Esophagus muscularis mucosa (tissue), 4 donors: Measurements from ENCODE around the gene BBS9. TPM values are rescaled to one million over a fixed set of nuclear protein-coding genes. Genes with fewer than 3 reads are reported as not detected.
"Not testable (repeated sequence)": the region's sequence is repeated elsewhere in the genome, so short reads cannot be mapped to it uniquely, and the experiment has no call there.

Experiments
- DNase-seq: peaks from one replicate; pipeline ENCODE4 v3.0.0-alpha.2; 2017; ENCODE audit errors: extremely low spot score
- H3K27ac ChIP-seq, 4 donors: fragments of 200-600 bp; sonication (generic); replicated peaks in 1 of 4; 1 replicate in 3 of 4; 2 replicates in 1 of 4; pipeline ENCODE4 v1.5.1; 2016 to 2019; ENCODE audit warnings: mild to moderate bottlenecking in 1 of 4
- H3K27me3 ChIP-seq, 4 donors: fragments of 200-600 bp; sonication (generic); one replicate each; pipeline versions ENCODE4 v1.5.1 to v1.6.0; 2016 to 2019
- H3K36me3 ChIP-seq, 4 donors: fragments of 200-600 bp; sonication (generic); one replicate each; pipeline ENCODE4 v1.5.1; 2016 to 2019
- H3K4me1 ChIP-seq, 4 donors: fragments of 200-600 bp; sonication (generic); one replicate each; pipeline ENCODE4 v1.5.1; 2016 to 2019
- H3K4me3 ChIP-seq, 4 donors: fragments of 200-600 bp; sonication (generic); 1 replicate in 2 of 4; 2 replicates in 2 of 4; pipeline ENCODE4 v1.5.1; 2016 to 2019; ENCODE audit warnings: mild to moderate bottlenecking in 4 of 4, moderate library complexity in 1 of 4
- H3K9me3 ChIP-seq, 4 donors: fragments of 200-600 bp; sonication (generic); 1 replicate in 3 of 4; 2 replicates in 1 of 4; pipeline ENCODE4 v1.5.1; 2016 to 2019
- EP300 ChIP-seq: sonication (generic); formaldehyde crosslinking; IDR thresholded peaks from one replicate; pipeline ENCODE4 v1.6.1; 2017; ENCODE audit warnings: antibody characterized with exemption
- POLR2A ChIP-seq: fragments of 450-650 bp; IDR thresholded peaks from one replicate; pipeline ENCODE4 v1.6.1; 2017; ENCODE audit warnings: antibody characterized with exemption, moderate library complexity, mild to moderate bottlenecking, low read depth
- POLR2AphosphoS5 ChIP-seq, 2 donors: sonication (generic); formaldehyde crosslinking; IDR thresholded peaks; one replicate each; pipeline ENCODE4 v1.6.1; 2017; ENCODE audit warnings: antibody characterized with exemption in 2 of 2
- WGBS: methylation state at CpG from one replicate; pipeline ENCODE4 v1.1.5; 2018; 5-methylcytosine and 5-hydroxymethylcytosine counted together
- intact Hi-C: fragments of 100-400 bp; cut with DNase I; formaldehyde crosslinking; loops from one replicate; pipeline ENCODE4 v1.15.1; 2023
- total RNA-seq, 4 donors: library from RNA; depleted of rRNA; stranded (reverse); fragments of >200 nt; gene quantifications; one replicate each; pipeline versions ENCODE4 v1.1.0 to v1.2.1, GENCODE V29; 2016
- TF ChIP-seq, protein P1 (sequence below), 3 experiments: fragments of 200-600 bp in 2 of 3; fragments of 450-650 bp in 1 of 3; sonication (generic) in 2 of 3; IDR thresholded peaks; one replicate each; pipeline ENCODE4 v1.5.1; 2017 to 2019; ENCODE audit warnings: antibody characterized with exemption in 3 of 3, mild to moderate bottlenecking in 2 of 3, moderate library complexity in 1 of 3

The BBS9 gene
- total RNA-seq, 4 donors from 2014 or later, result 14.7 to 20.8 (median 16.3) TPM

DNA sequence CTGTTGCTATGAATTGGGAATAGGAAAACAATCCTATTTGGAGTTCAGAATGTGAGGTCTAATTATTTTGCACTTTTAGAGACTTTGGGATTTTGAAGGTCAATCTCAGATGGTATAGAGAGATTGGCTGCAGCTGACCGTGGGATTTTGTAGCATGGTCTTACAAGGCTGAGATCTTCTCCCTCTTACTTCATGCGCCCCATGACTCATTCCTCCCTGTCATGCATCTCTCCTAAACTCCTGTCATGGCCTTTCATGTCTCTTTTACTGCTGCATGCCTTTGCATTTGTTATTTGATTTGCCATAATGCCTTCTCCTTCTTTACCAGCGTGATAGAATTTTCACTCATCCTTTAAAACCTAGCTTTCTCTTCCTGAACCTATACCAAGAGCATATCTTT is 133.1 kb downstream of the BBS9 start:
- no peak overlapping the region for H3K4me3 ChIP-seq
- no peak for DNase-seq
- no peaks in the 10 kb centered on the region for H3K36me3 ChIP-seq
- H3K9me3 ChIP-seq, result no peaks in the 10 kb centered on the region
- 96% methylated on average over 3 of the region's 3 CpGs for WGBS
- H3K27me3 ChIP-seq, result no peaks in the 10 kb centered on the region
- TF ChIP-seq EP300, result no peak
- no peak for TF ChIP-seq POLR2A
- no peak for TF ChIP-seq POLR2AphosphoS5 (IDR thresholded peaks at IDR 0.05)
- TF ChIP-seq, protein P1, sequence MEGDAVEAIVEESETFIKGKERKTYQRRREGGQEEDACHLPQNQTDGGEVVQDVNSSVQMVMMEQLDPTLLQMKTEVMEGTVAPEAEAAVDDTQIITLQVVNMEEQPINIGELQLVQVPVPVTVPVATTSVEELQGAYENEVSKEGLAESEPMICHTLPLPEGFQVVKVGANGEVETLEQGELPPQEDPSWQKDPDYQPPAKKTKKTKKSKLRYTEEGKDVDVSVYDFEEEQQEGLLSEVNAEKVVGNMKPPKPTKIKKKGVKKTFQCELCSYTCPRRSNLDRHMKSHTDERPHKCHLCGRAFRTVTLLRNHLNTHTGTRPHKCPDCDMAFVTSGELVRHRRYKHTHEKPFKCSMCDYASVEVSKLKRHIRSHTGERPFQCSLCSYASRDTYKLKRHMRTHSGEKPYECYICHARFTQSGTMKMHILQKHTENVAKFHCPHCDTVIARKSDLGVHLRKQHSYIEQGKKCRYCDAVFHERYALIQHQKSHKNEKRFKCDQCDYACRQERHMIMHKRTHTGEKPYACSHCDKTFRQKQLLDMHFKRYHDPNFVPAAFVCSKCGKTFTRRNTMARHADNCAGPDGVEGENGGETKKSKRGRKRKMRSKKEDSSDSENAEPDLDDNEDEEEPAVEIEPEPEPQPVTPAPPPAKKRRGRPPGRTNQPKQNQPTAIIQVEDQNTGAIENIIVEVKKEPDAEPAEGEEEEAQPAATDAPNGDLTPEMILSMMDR (IDR thresholded peaks at IDR 0.05), result no peak
- H3K4me1 ChIP-seq, result peaks cover 0 to 11% (median 5%) of the 10 kb centered on the region in 4 donors
- no peak overlapping the region for H3K27ac ChIP-seq
- intact Hi-C loops, result no loop called here

DNA sequence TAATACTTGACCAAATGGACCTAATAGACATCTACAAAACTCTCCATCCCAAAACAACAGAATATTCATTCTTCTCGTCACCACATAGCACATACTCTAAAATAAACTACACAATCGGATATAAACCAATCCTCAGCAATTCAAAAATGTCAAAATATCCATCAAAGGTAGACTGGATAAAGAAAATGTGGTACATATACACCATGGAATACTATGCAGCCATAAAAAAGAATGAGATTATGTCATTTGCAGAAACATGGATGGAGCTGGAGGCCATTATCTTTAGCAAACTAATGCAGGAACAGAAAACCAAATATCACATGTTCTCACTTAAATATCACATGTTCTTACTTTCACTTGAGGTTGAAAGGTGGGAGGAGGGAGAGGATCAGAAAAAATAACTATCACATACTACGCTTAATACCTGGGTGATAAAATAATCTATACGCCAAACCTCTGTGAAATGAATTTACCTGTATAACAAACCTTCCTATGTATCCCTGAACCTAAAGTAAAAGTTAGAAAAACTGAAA is 142.5 kb downstream of the BBS9 start:
- H3K27me3 ChIP-seq, H3K4me1 ChIP-seq, H3K27ac ChIP-seq, H3K9me3 ChIP-seq, H3K4me3 ChIP-seq, intact Hi-C loops, DNase-seq: not testable (repeated sequence)
- 98% methylated on average over 4 of the region's 4 CpGs for WGBS
- peaks cover 0 to 16% (median 7%) of the 10 kb centered on the region in 4 donors for H3K36me3 ChIP-seq

DNA sequence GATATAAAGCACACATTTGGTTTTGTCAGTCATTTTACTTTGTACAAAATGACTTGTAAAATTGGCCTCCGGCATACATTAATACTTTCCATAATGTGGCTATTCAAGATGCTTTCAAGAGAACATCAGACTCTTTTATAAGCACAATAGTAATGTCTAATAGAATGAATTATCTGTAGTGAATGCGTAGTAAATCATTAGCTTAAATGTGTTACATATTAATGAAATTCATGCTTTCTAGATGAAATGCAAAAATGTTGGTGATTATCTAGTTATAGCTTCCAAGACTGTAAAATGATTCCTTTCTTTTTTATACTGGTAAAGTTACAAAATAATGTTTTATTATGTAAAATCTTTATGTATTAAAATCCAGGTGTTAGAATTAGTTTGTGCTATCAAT is 144.0 kb downstream of the BBS9 start:
- TF ChIP-seq EP300 (no peak), POLR2AphosphoS5 (IDR thresholded peaks at IDR 0.05) (no peak), POLR2A (no peak)
- TF ChIP-seq, protein P1 (IDR thresholded peaks at IDR 0.05), result no peak

DNA sequence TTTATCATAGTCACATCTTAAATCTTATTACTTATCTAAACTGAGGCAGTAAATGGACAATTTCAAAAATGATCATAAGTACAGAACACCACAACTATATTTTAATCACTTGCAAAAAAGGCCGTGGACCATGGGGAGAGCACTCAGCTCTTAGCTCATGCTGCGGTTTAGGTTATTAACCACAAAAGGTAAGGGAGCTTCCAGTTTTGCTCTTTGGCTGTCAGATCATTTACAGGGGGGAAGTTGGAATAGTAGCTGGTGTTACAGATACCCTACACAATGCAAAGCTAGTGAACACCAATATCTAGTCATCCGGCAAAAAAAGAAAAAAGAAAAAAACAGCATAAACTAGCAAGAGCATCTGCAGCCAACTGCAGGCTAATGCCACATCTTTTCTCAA is 147.0 kb downstream of the BBS9 start:
- peaks cover 0 to 28% (median 12%) of the 10 kb centered on the region in 4 donors for H3K36me3 ChIP-seq
- DNase-seq, result no peak
- no peaks in the 10 kb centered on the region for H3K4me1 ChIP-seq
- H3K27ac ChIP-seq, result no peak overlapping the region
- H3K27me3 ChIP-seq, result no peaks in the 10 kb centered on the region
- 98% methylated on average over 3 of the region's 3 CpGs for WGBS
- TF ChIP-seq POLR2A (no peak), EP300 (no peak)
- H3K9me3 ChIP-seq, result peaks cover 0 to 25% (median 20%) of the 10 kb centered on the region in 4 donors
- intact Hi-C loops, result no loop called here
- no peak overlapping the region for H3K4me3 ChIP-seq

More for the DNA sequence above, 144.0 kb downstream of the BBS9 start:
- WGBS, result 98% methylated on average over 2 of the region's 2 CpGs
- intact Hi-C loops, result no loop called here
- Histone ChIP-seq H3K27ac (no peak overlapping the region), H3K36me3 (peaks cover 0 to 25% (median 12%) of the 10 kb centered on the region in 4 donors), H3K9me3 (peaks cover 0 to 15% (median 9%) of the 10 kb centered on the region in 4 donors), H3K27me3 (no peaks in the 10 kb centered on the region), H3K4me3 (no peak overlapping the region), H3K4me1 (no peaks in the 10 kb centered on the region)
- DNase-seq, result no peak

DNA sequence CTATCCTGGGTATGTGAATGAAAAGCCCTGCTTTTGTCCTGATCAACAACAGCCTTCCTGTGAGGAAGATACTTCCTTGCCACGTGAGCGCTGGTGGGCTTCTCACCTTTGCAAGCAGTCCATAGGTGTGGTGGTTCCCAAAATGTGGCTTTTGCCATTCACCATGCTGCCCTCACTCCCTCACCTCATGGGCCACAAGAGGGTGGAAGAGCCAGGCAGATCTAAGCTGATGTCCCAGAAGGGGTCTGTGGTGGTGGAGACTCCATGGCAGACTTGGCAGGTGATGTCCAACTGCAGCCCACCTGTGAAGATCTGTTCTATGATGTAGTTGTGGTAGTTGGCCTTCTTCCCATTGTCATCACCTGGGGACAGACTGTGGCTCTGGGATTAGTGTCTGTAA is 147.4 kb downstream of the BBS9 start:
- 95% methylated on average over 2 of the region's 2 CpGs for WGBS
- peaks cover 0 to 25% (median 20%) of the 10 kb centered on the region in 4 donors for H3K9me3 ChIP-seq

More for the DNA sequence above, 147.4 kb downstream of the BBS9 start:
- Histone ChIP-seq H3K36me3 (peaks cover 0 to 28% (median 12%) of the 10 kb centered on the region in 4 donors), H3K4me1 (no peaks in the 10 kb centered on the region), H3K27me3 (no peaks in the 10 kb centered on the region), H3K4me3 (no peak overlapping the region), H3K27ac (no peak overlapping the region)
- DNase-seq, result no peak
- intact Hi-C loops, result no loop called here
- no peak for TF ChIP-seq POLR2AphosphoS5 (IDR thresholded peaks at IDR 0.05)
- TF ChIP-seq, protein P1 (IDR thresholded peaks at IDR 0.05), result no peak
- no peak for TF ChIP-seq EP300
- no peak for TF ChIP-seq POLR2A
